Activated CD4-positive, alpha-beta T cell treated with anti-CD3 and anti-CD28 coated beads, Interleukin-2, amount 10 ng/mL, durations not matched to agents 7 days and 5 days (primary cell): ENCODE results near the gene TMUB1. TPM values are rescaled to one million over a fixed set of nuclear protein-coding genes. Genes with fewer than 3 reads are reported as not detected.

ENCODE experiments used
- CTCF ChIA-PET: fragments of 350-600 bp; sonication (Branson Sonifier 250); formaldehyde crosslinking; loops from one replicate; lab custom pipeline; 2021; ENCODE audit warnings: antibody characterized with exemption; lab: Charles Lee
- POLR2A ChIA-PET: fragments of 350-600 bp; sonication (Branson Sonifier 250); formaldehyde crosslinking; loops from one replicate; lab custom pipeline; 2021; ENCODE audit warnings: antibody characterized with exemption; lab: Charles Lee
- DNase-seq: peaks from one replicate; pipeline ENCODE4 v3.0.0-alpha.2; 2020
- H3K27ac Mint-ChIP-seq: one replicate; pipeline ENCODE4 v1.8.0; 2021; ENCODE audit warnings: mild to moderate bottlenecking, moderate library complexity, mixed read lengths
- H3K27me3 Mint-ChIP-seq: one replicate; pipeline ENCODE4 v1.8.0; 2021; ENCODE audit warnings: mixed read lengths
- H3K36me3 Mint-ChIP-seq: one replicate; pipeline ENCODE4 v1.8.0; 2021; ENCODE audit warnings: low read depth, mixed read lengths
- H3K4me1 Mint-ChIP-seq: one replicate; pipeline ENCODE4 v1.8.0; 2021; ENCODE audit warnings: mixed read lengths
- H3K4me3 Mint-ChIP-seq: one replicate; pipeline ENCODE4 v1.8.0; 2021; ENCODE audit warnings: mild to moderate bottlenecking, moderate library complexity, mixed read lengths
- H3K9me3 Mint-ChIP-seq: one replicate; pipeline ENCODE4 v1.8.0; 2021; ENCODE audit warnings: mixed read lengths
- total RNA-seq, 2 experiments: library from RNA; stranded (reverse); gene quantifications; one replicate each; pipeline ENCODE4 v1.2.3, GENCODE V29; 2021

The TMUB1 gene
- total RNA-seq, 2 experiments from 2014 or later: 73.7 to 77.1 TPM

- Mint-ChIP-seq H3K4me3 (no peak overlapping the region), H3K27me3 (no peaks in the 10 kb centered on the region), H3K27ac (no peak overlapping the region), H3K4me1 (peaks cover 16% of the 10 kb centered on the region), H3K9me3 (no peaks in the 10 kb centered on the region), H3K36me3 (peaks cover 22% of the 10 kb centered on the region)
- no peak for DNase-seq
- ChIA-PET POLR2A (no interaction called here), CTCF (no interaction called here)
Observed at GRCh38 chr7:151064993-151065392, 18.3 kb downstream of the TMUB1 start.

GRCh38 chr7:151064454-151064853 is 18.8 kb downstream of the TMUB1 start:
- Mint-ChIP-seq H3K4me3 (no peak overlapping the region), H3K9me3 (no peaks in the 10 kb centered on the region), H3K27ac (no peak overlapping the region), H3K4me1 (peaks cover 16% of the 10 kb centered on the region), H3K27me3 (no peaks in the 10 kb centered on the region), H3K36me3 (peaks cover 18% of the 10 kb centered on the region)
- ChIA-PET CTCF (no interaction called here), POLR2A (no interaction called here)
- DNase-seq: no peak

- Mint-ChIP-seq H3K27me3 (no peaks in the 10 kb centered on the region), H3K36me3 (peaks cover 15% of the 10 kb centered on the region), H3K4me1 (peaks cover 26% of the 10 kb centered on the region), H3K9me3 (no peaks in the 10 kb centered on the region), H3K27ac (no peak overlapping the region), H3K4me3 (no peak overlapping the region)
- no peak for DNase-seq
- POLR2A ChIA-PET: no interaction called here
- CTCF ChIA-PET: interaction anchor here (0.6 kb wide), 1 partner anchor 8 kb away, joined by 3 read pairs; no protein-coding TSS in a partner anchor
Observed at GRCh38 chr7:151063212-151063561, 20.1 kb downstream of the TMUB1 start.

- CTCF ChIA-PET: interaction anchor here (0.6 kb wide), 1 partner anchor 9 kb away, joined by 3 read pairs; no protein-coding TSS in a partner anchor
- POLR2A ChIA-PET: no interaction called here
- no peaks in the 10 kb centered on the region for H3K27me3 Mint-ChIP-seq
Observed at GRCh38 chr7:151062399-151063211, 20.7 kb downstream of the TMUB1 start.

GRCh38 chr7:151062111-151062398 is 21.2 kb downstream of the TMUB1 start:
- H3K4me3 Mint-ChIP-seq: peak overlapping the region; percentile 91
- POLR2A ChIA-PET: no interaction called here

More at GRCh38 chr7:151062399-151063211, 20.7 kb downstream of the TMUB1 start:
- Mint-ChIP-seq H3K36me3 (peaks cover 13% of the 10 kb centered on the region), H3K4me3 (no peak overlapping the region), H3K27ac (no peak overlapping the region), H3K4me1 (peaks cover 26% of the 10 kb centered on the region), H3K9me3 (no peaks in the 10 kb centered on the region)
- no peak for DNase-seq

GRCh38 chr7:151061213-151062110 is 21.8 kb downstream of the TMUB1 start:
- peak overlapping the region; percentile 55 for H3K27ac Mint-ChIP-seq
- H3K27me3 Mint-ChIP-seq: no peaks in the 10 kb centered on the region
- DNase-seq: no peak
- ChIA-PET CTCF (interaction anchor here (0.9 to 2.0 kb wide), 4 partner anchors 16 to 43 kb away, joined by 4 to 9 read pairs (median 5); partner anchors contain the start of gene FASTK), POLR2A (no interaction called here)
- peaks cover 11% of the 10 kb centered on the region for H3K36me3 Mint-ChIP-seq
- H3K4me3 Mint-ChIP-seq: peak overlapping the region; percentile 91
- H3K9me3 Mint-ChIP-seq: no peaks in the 10 kb centered on the region
- peaks cover 37% of the 10 kb centered on the region for H3K4me1 Mint-ChIP-seq

More at GRCh38 chr7:151062111-151062398, 21.2 kb downstream of the TMUB1 start:
- H3K9me3 Mint-ChIP-seq: no peaks in the 10 kb centered on the region
- H3K27me3 Mint-ChIP-seq: no peaks in the 10 kb centered on the region
- no peak for DNase-seq
- no peak overlapping the region for H3K27ac Mint-ChIP-seq
- CTCF ChIA-PET: no interaction called here
- H3K36me3 Mint-ChIP-seq: peaks cover 11% of the 10 kb centered on the region
- H3K4me1 Mint-ChIP-seq: peaks cover 31% of the 10 kb centered on the region

- DNase-seq: no peak
- Mint-ChIP-seq H3K36me3 (peaks cover 11% of the 10 kb centered on the region), H3K9me3 (no peaks in the 10 kb centered on the region), H3K4me3 (peak overlapping the region; percentile 91), H3K27ac (peak overlapping the region; percentile 74), H3K4me1 (peaks cover 37% of the 10 kb centered on the region), H3K27me3 (no peaks in the 10 kb centered on the region)
- ChIA-PET CTCF (interaction anchor here (0.7 to 2.0 kb wide), 6 partner anchors 13 to 42 kb away, joined by 3 to 9 read pairs (median 4); partner anchors contain the start of gene FASTK), POLR2A (no interaction called here)
Observed at GRCh38 chr7:151060416-151061212, 22.7 kb downstream of the TMUB1 start.

- CTCF ChIA-PET: interaction anchor here (0.7 to 2.0 kb wide), 5 partner anchors 13 to 41 kb away, joined by 3 to 9 read pairs (median 4); partner anchors contain the start of gene FASTK
- Mint-ChIP-seq H3K9me3 (no peaks in the 10 kb centered on the region), H3K4me1 (peaks cover 37% of the 10 kb centered on the region)
Observed at GRCh38 chr7:151060113-151060415, 23.2 kb downstream of the TMUB1 start.

GRCh38 chr7:151059367-151060112 is 23.8 kb downstream of the TMUB1 start, which contains the start of gene SLC4A2:
SLC4A2 (plus strand) TSS chr7:151059589; CDS start chr7:151061988, 2,399 bp downstream.
- DNase-seq: peak; percentile 64
- H3K27me3 Mint-ChIP-seq: no peaks in the 10 kb centered on the region
- ChIA-PET POLR2A (no interaction called here), CTCF (interaction anchor here (1.0 to 2.0 kb wide), 7 partner anchors 18 to 45 kb away, joined by 3 to 9 read pairs (median 5); partner anchors contain the start of gene FASTK)
- H3K4me1 Mint-ChIP-seq: peaks cover 40% of the 10 kb centered on the region
- peaks cover 5% of the 10 kb centered on the region for H3K36me3 Mint-ChIP-seq
- no peaks in the 10 kb centered on the region for H3K9me3 Mint-ChIP-seq
- peak within 1 kb of the TSS; percentile 91 for H3K4me3 Mint-ChIP-seq
- peak within 1 kb of the TSS; percentile 95 for H3K27ac Mint-ChIP-seq

More at GRCh38 chr7:151060113-151060415, 23.2 kb downstream of the TMUB1 start:
- no peaks in the 10 kb centered on the region for H3K27me3 Mint-ChIP-seq
- DNase-seq: no peak
- H3K4me3 Mint-ChIP-seq: peak overlapping the region; percentile 91
- peak overlapping the region; percentile 74 for H3K27ac Mint-ChIP-seq
- peaks cover 6% of the 10 kb centered on the region for H3K36me3 Mint-ChIP-seq
- POLR2A ChIA-PET: no interaction called here

- Mint-ChIP-seq H3K4me1 (peaks cover 42% of the 10 kb centered on the region), H3K36me3 (peaks cover 5% of the 10 kb centered on the region), H3K4me3 (peak overlapping the region; percentile 91), H3K27ac (peak overlapping the region; percentile 95), H3K27me3 (no peaks in the 10 kb centered on the region), H3K9me3 (no peaks in the 10 kb centered on the region)
- ChIA-PET CTCF (interaction anchor here (0.8 to 1.7 kb wide), 7 partner anchors 8 to 45 kb away, joined by 3 to 6 read pairs (median 4); partner anchors contain the start of genes ABCB8 and FASTK), POLR2A (no interaction called here)
- no peak for DNase-seq
Observed at GRCh38 chr7:151058781-151059366, 24.4 kb downstream of the TMUB1 start.
